Ectodermal cell (in vitro differentiated cells): ENCODE data around the gene ALPP.
"Not testable (repeated sequence)": the region's sequence is repeated elsewhere in the genome, so short reads cannot be mapped to it uniquely, and the experiment has no call there.

Experiments
- H3K27ac ChIP-seq: 2 replicates; pipeline ENCODE4 v1.7.0; 2013; ENCODE audit warnings: mild to moderate bottlenecking, low read depth, low read length; ENCODE audit not compliant: insufficient read depth, poor library complexity, severe bottlenecking
- H3K27me3 ChIP-seq: 2 replicates; pipeline ENCODE4 v1.7.0; 2013; ENCODE audit warnings: mild to moderate bottlenecking, low read length; ENCODE audit not compliant: insufficient read depth, control insufficient read depth, poor library complexity, severe bottlenecking
- H3K36me3 ChIP-seq: one replicate; pipeline ENCODE4 v1.7.0; 2013; ENCODE audit warnings: low read length; ENCODE audit not compliant: control insufficient read depth, insufficient read depth
- H3K4me1 ChIP-seq: one replicate; pipeline ENCODE4 v1.7.0; 2013; ENCODE audit warnings: low read length; ENCODE audit not compliant: control insufficient read depth, insufficient read depth
- H3K4me3 ChIP-seq: 2 replicates; pipeline ENCODE4 v1.7.0; 2013; ENCODE audit warnings: low read depth, low read length, control low read depth; ENCODE audit not compliant: insufficient read depth
- H3K9me3 ChIP-seq: 2 replicates; pipeline ENCODE4 v1.7.0; 2013; ENCODE audit warnings: mild to moderate bottlenecking, low read length, moderate library complexity; ENCODE audit not compliant: control insufficient read depth
- WGBS, 2 experiments: methylation state at CpG; one replicate each; pipeline ENCODE4 v1.1.7; 2013; ENCODE audit warnings: missing lambda C conversion rate in 2 of 2; 5-methylcytosine and 5-hydroxymethylcytosine counted together

ALPP gene

GRCh38 chr2:232423407-232423806 lies 44.9 kb downstream of the ALPP start:
- H3K36me3 ChIP-seq, H3K27ac ChIP-seq, H3K4me1 ChIP-seq, H3K9me3 ChIP-seq, H3K4me3 ChIP-seq: not testable (repeated sequence)
- H3K27me3 ChIP-seq: peaks cover 62% of the 10 kb centered on the region
- 10 to 13% methylated on average over 7 of the region's 7 CpGs for WGBS, 2 experiments

GRCh38 chr2:232431705-232432590 lies 53.4 kb downstream of the ALPP start:
- H3K36me3 ChIP-seq: no peaks in the 10 kb centered on the region
- H3K27me3 ChIP-seq: no peaks in the 10 kb centered on the region
- no peaks in the 10 kb centered on the region for H3K9me3 ChIP-seq
- no peak overlapping the region for H3K27ac ChIP-seq
- H3K4me3 ChIP-seq: no peak overlapping the region
- H3K4me1 ChIP-seq: no peaks in the 10 kb centered on the region
- WGBS, 2 experiments: 92 to 93% methylated on average over 16 of the region's 16 CpGs
